NT2/D1 (cell line): ENCODE measurements around the gene C14orf93.

Experiments used
- YY1 ChIP-seq: IDR thresholded peaks from 2 replicates; pipeline ENCODE4 v1.6.1; 2011; ENCODE audit not compliant: insufficient read length, insufficient read depth
- ZNF274 ChIP-seq: IDR thresholded peaks from 2 replicates; pipeline ENCODE4 v1.6.1; 2011; ENCODE audit warnings: mild to moderate bottlenecking, low read depth, low read length

- no peak for TF ChIP-seq YY1
- TF ChIP-seq ZNF274, result no peak
Observed at GRCh38 chr14:22978981-22979671, 30.8 kb downstream of the C14orf93 start.
